Suprapubic skin (tissue), 4 donors: ENCODE measurements around the gene CD300LF. TPM values are rescaled to one million over a fixed set of nuclear protein-coding genes. Genes with fewer than 3 reads are reported as not detected.

Experiments used
- DNase-seq, 2 donors: peaks; one replicate each; pipeline ENCODE4 v3.0.0-alpha.2; 2019; ENCODE audit warnings: low spot score in 2 of 2
- H3K27ac ChIP-seq: fragments of 200-600 bp; sonication (generic); one replicate; pipeline ENCODE4 v1.5.1; 2019
- H3K27me3 ChIP-seq: fragments of 200-600 bp; sonication (generic); one replicate; pipeline ENCODE4 v1.5.1; 2019
- H3K36me3 ChIP-seq: fragments of 200-600 bp; sonication (generic); one replicate; pipeline ENCODE4 v1.5.1; 2019
- H3K4me1 ChIP-seq: fragments of 200-600 bp; sonication (generic); one replicate; pipeline ENCODE4 v1.5.1; 2019
- H3K4me3 ChIP-seq: fragments of 200-600 bp; sonication (generic); one replicate; pipeline ENCODE4 v1.5.1; 2019; ENCODE audit warnings: mild to moderate bottlenecking
- H3K9me3 ChIP-seq: fragments of 200-600 bp; sonication (generic); one replicate; pipeline ENCODE4 v1.5.1; 2019
- EP300 ChIP-seq: sonication (generic); formaldehyde crosslinking; IDR thresholded peaks from one replicate; pipeline ENCODE4 v1.6.1; 2017; ENCODE audit warnings: antibody characterized with exemption
- POLR2A ChIP-seq, 2 donors: fragments of 450-650 bp; IDR thresholded peaks; one replicate each; pipeline ENCODE4 v1.6.1; 2017; ENCODE audit warnings: antibody characterized with exemption in 2 of 2, mild to moderate bottlenecking in 2 of 2, moderate library complexity in 2 of 2
- POLR2AphosphoS5 ChIP-seq, 3 donors: sonication (generic); formaldehyde crosslinking; IDR thresholded peaks; one replicate each; pipeline ENCODE4 v1.6.1; 2017; ENCODE audit warnings: antibody characterized with exemption in 3 of 3
- WGBS: methylation state at CpG from one replicate; pipeline ENCODE4 v1.1.5; 2018; 5-methylcytosine and 5-hydroxymethylcytosine counted together
- total RNA-seq, 4 donors: library from RNA; depleted of rRNA; stranded (reverse); fragments of >200 nt; gene quantifications; one replicate each; pipeline ENCODE4 v1.1.0, GENCODE V29; 2016
- TF ChIP-seq, protein P1 (sequence below), 2 donors: fragments of 200-600 bp in 1 of 2; fragments of 450-650 bp in 1 of 2; sonication (generic) in 1 of 2; IDR thresholded peaks; one replicate each; pipeline ENCODE4 v1.5.1; 2016 to 2019; ENCODE audit warnings: antibody characterized with exemption in 2 of 2, mild to moderate bottlenecking in 1 of 2, moderate library complexity in 1 of 2

Gene CD300LF
- total RNA-seq, 4 donors from 2014 or later: not detected

DNA sequence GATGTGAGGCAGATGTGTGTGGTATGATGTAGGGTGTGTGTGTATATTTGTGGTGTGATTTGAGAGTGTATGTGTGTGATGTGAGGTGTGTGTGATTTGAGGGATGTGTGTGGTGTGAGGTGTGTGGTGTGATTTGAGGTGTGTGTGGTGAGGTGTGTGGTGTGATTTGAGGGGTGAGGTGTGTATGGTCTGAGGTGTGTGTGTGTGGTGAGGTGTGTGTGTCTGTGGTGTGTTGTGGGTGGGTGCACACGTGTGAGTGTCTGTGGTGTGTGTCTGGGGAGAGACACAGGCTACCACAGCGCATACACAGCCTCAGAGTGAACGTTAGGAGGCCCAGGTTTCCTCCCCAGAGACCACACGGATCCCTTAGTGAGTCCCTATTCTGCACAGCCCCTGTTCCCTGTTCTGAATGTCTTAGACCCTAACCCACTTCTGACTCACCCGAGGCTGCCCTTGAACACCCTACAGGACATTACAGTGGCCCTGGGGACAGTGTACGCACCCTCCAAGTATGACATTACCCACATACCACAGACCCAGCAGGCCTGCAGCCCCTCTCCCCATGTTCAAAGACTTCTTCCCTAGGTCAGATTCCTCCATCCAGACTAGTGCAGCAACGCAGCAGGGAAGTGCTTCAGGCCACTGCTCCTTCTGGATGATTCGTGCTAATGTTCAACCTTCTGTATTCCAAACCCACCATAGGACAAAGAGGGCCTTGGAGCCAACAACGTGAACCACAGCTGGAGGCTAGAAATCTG is 20.8 kb upstream of the CD300LF start:
- H3K36me3 ChIP-seq: no peaks in the 10 kb centered on the region
- peaks cover 44% of the 10 kb centered on the region for H3K27me3 ChIP-seq
- peaks cover 24% of the 10 kb centered on the region for H3K4me1 ChIP-seq
- no peak overlapping the region for H3K4me3 ChIP-seq
- no peak for DNase-seq
- H3K9me3 ChIP-seq: no peaks in the 10 kb centered on the region
- H3K27ac ChIP-seq: no peak overlapping the region
- 60% methylated on average over 9 of the region's 9 CpGs for WGBS
- TF ChIP-seq, protein P1, sequence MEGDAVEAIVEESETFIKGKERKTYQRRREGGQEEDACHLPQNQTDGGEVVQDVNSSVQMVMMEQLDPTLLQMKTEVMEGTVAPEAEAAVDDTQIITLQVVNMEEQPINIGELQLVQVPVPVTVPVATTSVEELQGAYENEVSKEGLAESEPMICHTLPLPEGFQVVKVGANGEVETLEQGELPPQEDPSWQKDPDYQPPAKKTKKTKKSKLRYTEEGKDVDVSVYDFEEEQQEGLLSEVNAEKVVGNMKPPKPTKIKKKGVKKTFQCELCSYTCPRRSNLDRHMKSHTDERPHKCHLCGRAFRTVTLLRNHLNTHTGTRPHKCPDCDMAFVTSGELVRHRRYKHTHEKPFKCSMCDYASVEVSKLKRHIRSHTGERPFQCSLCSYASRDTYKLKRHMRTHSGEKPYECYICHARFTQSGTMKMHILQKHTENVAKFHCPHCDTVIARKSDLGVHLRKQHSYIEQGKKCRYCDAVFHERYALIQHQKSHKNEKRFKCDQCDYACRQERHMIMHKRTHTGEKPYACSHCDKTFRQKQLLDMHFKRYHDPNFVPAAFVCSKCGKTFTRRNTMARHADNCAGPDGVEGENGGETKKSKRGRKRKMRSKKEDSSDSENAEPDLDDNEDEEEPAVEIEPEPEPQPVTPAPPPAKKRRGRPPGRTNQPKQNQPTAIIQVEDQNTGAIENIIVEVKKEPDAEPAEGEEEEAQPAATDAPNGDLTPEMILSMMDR (IDR thresholded peaks at IDR 0.05): no peak
- no peak for TF ChIP-seq POLR2A (IDR thresholded peaks at IDR 0.05)
- TF ChIP-seq EP300: no peak
- no peak for TF ChIP-seq POLR2AphosphoS5 (IDR thresholded peaks at IDR 0.05)

DNA sequence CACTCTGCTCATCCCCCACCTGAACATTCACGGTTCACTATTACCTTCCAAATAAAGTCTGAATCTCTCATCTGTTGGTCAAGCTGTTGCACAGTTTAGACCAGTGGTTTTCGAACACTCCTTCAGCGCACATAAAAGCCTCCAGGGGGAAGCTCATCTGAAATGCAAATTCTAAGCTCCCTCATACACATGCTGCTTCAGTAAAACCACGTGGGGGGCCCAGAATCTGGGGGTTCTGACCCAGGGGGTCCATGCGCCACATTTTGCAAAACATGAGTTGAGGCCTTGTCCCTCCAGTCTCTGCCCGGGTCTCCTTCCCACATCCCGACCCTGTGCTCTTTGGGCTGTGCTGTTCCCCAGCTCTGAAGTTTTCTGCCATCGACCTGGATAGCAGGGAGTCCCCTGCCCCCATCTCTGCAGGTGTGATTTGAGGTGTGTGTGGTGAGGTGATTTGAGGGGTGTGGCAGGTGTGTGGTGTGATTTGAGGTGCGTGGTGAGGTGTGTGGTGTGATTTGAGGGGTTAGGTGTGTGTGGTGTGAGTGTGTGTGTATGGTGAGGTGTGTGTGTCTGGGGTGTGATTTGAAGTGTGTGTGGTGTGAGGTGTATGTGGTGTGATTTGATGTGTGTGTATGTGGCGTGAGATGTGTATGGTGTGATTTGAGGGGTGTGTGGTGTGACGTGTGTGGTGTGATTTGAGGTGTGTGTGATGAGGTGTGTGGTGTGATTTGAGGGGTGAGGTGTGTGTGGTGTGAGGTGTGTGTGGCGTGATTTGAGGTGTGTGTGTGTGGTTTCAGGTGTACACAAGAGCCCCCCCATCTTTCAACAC is 19.5 kb upstream of the CD300LF start:
- Histone ChIP-seq H3K9me3 (no peaks in the 10 kb centered on the region), H3K4me3 (no peak overlapping the region), H3K36me3 (no peaks in the 10 kb centered on the region), H3K4me1 (peaks cover 11% of the 10 kb centered on the region), H3K27me3 (peaks cover 31% of the 10 kb centered on the region), H3K27ac (no peak overlapping the region)
- 80% methylated on average over 12 of the region's 12 CpGs for WGBS
- DNase-seq: no peak
- TF ChIP-seq, protein P1 (IDR thresholded peaks at IDR 0.05): no peak
- TF ChIP-seq POLR2AphosphoS5 (IDR thresholded peaks at IDR 0.05) (no peak), POLR2A (IDR thresholded peaks at IDR 0.05) (no peak), EP300 (no peak)

DNA sequence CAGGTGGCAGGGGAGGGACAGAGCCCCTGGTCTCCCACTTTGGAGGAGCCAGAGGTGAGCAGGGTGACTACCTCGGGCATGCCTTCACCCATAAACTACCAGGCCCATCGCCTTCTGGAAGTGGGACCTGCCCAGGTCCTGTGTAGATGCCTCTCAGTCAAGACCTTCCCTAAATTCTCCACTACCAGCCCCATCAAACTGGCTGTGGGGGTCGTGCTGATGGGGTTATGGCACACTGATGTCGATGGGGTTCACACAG is 18.6 kb upstream of the CD300LF start:
- no peaks in the 10 kb centered on the region for H3K9me3 ChIP-seq
- H3K4me3 ChIP-seq: no peak overlapping the region
- 88% methylated on average over 4 of the region's 4 CpGs for WGBS
- no peak overlapping the region for H3K27ac ChIP-seq
- H3K36me3 ChIP-seq: no peaks in the 10 kb centered on the region
- no peak for TF ChIP-seq EP300
- TF ChIP-seq, protein P1 (IDR thresholded peaks at IDR 0.05): no peak
- no peak for TF ChIP-seq POLR2A (IDR thresholded peaks at IDR 0.05)
- no peak for TF ChIP-seq POLR2AphosphoS5 (IDR thresholded peaks at IDR 0.05)
- peaks cover 1% of the 10 kb centered on the region for H3K4me1 ChIP-seq
- no peak for DNase-seq
- peaks cover 22% of the 10 kb centered on the region for H3K27me3 ChIP-seq

DNA sequence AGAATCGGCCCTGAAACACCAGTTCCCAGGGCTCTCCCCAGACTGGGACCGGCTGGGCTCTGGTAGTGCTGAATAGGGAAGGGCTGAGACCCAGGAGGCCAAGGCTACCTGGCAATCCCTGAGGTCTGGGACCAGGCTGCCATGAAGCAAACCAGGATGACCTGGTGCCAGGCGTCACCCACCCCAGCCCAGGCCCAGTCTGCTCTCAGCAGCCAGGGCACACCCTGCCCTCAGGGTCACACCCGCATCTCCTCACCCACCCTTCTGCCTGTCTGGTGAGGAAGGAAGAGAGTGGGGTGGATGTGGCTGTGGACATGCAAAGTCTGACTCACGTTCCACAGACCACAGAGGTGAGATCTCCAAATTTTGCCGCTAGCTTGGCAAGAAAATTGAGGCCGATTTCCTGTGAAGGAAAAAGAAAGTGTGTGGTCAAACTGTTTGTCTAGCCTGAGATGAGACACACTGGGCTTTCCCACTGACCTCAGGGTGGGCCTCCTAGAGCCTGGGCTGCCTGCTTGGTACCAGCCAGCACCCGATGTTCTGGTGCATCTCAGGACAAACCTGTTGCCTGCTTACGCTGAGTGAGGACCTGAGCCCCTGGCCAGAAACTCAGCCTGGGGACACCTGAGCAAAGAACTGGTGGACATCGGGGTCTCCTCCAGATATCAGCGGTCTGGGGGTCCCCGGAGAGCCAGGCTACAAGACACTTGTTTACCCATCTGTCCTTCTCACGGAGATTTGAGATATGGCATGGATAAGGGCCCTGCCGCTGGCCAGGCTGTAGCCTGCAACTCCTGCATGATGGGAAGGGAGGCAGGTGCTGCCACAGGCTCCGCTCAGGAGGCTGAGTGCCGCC is 18.0 kb upstream of the CD300LF start:
- H3K4me1 ChIP-seq: no peaks in the 10 kb centered on the region
- no peak overlapping the region for H3K4me3 ChIP-seq
- no peak for DNase-seq
- TF ChIP-seq POLR2A (IDR thresholded peaks at IDR 0.05) (no peak), EP300 (no peak), POLR2AphosphoS5 (IDR thresholded peaks at IDR 0.05) (no peak)
- TF ChIP-seq, protein P1 (IDR thresholded peaks at IDR 0.05): no peak
- 85% methylated on average over 13 of the region's 16 CpGs for WGBS
- H3K9me3 ChIP-seq: no peaks in the 10 kb centered on the region
- H3K27me3 ChIP-seq: peaks cover 16% of the 10 kb centered on the region
- H3K27ac ChIP-seq: no peak overlapping the region
- H3K36me3 ChIP-seq: no peaks in the 10 kb centered on the region
